Measurements from ENCODE around the gene SYPL1.

- TF ChIP-seq CTCF (IDR thresholded peaks at IDR 0.05) (no peak), TEAD4 (IDR thresholded peaks at IDR 0.05; ENCODE audit: borderline replicate concordance, insufficient read depth) (no peak), FOXJ3 (CRISPR knock-in tag; IDR thresholded peaks at IDR 0.05) (no peak)
These were observed 36.2 kb downstream of the SYPL1 start for GRCh38 chr7:106075937-106076336.

All from SK-N-SH (cell line).